HepG2 (cell line): ENCODE data around the gene CA4. TPM values are rescaled to one million over a fixed set of nuclear protein-coding genes. Genes with fewer than 3 reads are reported as not detected.
A peak's percentile ranks its signal among the peaks of the same experiment; 100 is the strongest.

Experiments used
- ATAC-seq: fragments of 200-7000 bp; cut with Tn5 transposase; 3 replicates; pipeline ENCODE4 v1.9.1; 2020; ENCODE audit warnings: mild to moderate bottlenecking, moderate library complexity
- BruUV-seq: library from RNA; stranded (reverse); fragments of 400-500 nt; replicated peaks from 2 replicates; lab custom pipeline; 2021; lab: Mats Ljungman, UMichigan
- CTCF ChIA-PET: fragments of 300-600 bp; formaldehyde crosslinking; extraction: SDS; loops from one replicate; lab custom pipeline; 2021; ENCODE audit warnings: low total read pairs, inconsistent platforms, low intra/inter-chr PET ratio; lab: Yijun Ruan, JAX
- POLR2A ChIA-PET: fragments of 350-600 bp; sonication (Branson Sonifier 250); formaldehyde crosslinking; loops from one replicate; lab custom pipeline; 2020; ENCODE audit warnings: antibody characterized with exemption, inconsistent platforms; lab: Yijun Ruan, JAX
- DNase-seq: peaks from one replicate; pipeline ENCODE4 v3.0.0-alpha.2; 2015; ENCODE audit warnings: low spot score
- FAIRE-seq: peaks from 3 replicates; lab custom pipeline; 2011; peaks lifted over from hg19 to GRCh38; lab: Jason Lieb, UNC
- H2AFZ ChIP-seq: one replicate; pipeline ENCODE4 v1.6.1; 2011; ENCODE audit warnings: low read length, inconsistent platforms
- H3K27ac ChIP-seq: fragments of 300-600 bp; 3 replicates; pipeline ENCODE4 v1.8.0; 2011; ENCODE audit warnings: mixed run types, mild to moderate bottlenecking, mixed read lengths, low read length, inconsistent platforms; ENCODE audit not compliant: insufficient read depth; ENCODE audit errors: extremely low read length
- H3K27me3 ChIP-seq, 2 experiments: fragments of 200-600 bp in 1 of 2; 2 replicates in 1 of 2; 3 replicates in 1 of 2; pipeline versions ENCODE4 v1.6.0 to v1.8.0; 2011; ENCODE audit warnings: low read length in 2 of 2, mild to moderate bottlenecking in 2 of 2, moderate library complexity in 2 of 2, inconsistent platforms in 1 of 2; ENCODE audit not compliant: insufficient read depth in 2 of 2, control insufficient read depth in 1 of 2
- H3K36me3 ChIP-seq, 2 experiments: fragments of 200-600 bp in 1 of 2; replicated peaks in 1 of 2; 2 replicates in 1 of 2; 3 replicates in 1 of 2; pipeline versions ENCODE4 v1.5.1 to v1.8.0; 2011; ENCODE audit warnings: low read length in 2 of 2, inconsistent platforms in 1 of 2; ENCODE audit not compliant: insufficient read depth in 2 of 2, control insufficient read depth in 1 of 2
- H3K4me1 ChIP-seq: 2 replicates; pipeline ENCODE4 v1.5.1; 2012; ENCODE audit warnings: low read length, inconsistent platforms; ENCODE audit not compliant: insufficient read depth
- H3K4me2 ChIP-seq: 2 replicates; pipeline ENCODE4 v1.6.0; 2011; ENCODE audit warnings: low read depth, low read length, inconsistent platforms
- H3K4me3 ChIP-seq, 3 experiments: fragments of 200-600 bp in 1 of 3; sonication (generic), shearing (Covaris generic) in 1 of 3; replicated peaks in 1 of 3; 2 replicates each; pipeline ENCODE4 v1.5.1; 2011 to 2016; ENCODE audit warnings: low read length in 3 of 3, inconsistent platforms in 2 of 3, low read depth in 2 of 3, mild to moderate bottlenecking in 2 of 3, control low read depth in 1 of 3, mixed read lengths in 1 of 3; ENCODE audit not compliant: insufficient read depth in 1 of 3
- H3K79me2 ChIP-seq: one replicate; pipeline ENCODE4 v1.6.1; 2011; ENCODE audit warnings: low read length, inconsistent platforms; ENCODE audit not compliant: insufficient read depth
- H3K9ac ChIP-seq: 2 replicates; pipeline ENCODE4 v1.6.0; 2011; ENCODE audit warnings: mild to moderate bottlenecking, low read depth, low read length, inconsistent platforms; ENCODE audit not compliant: insufficient read depth
- H3K9me3 ChIP-seq: 2 replicates; pipeline ENCODE4 v1.5.1; 2012; ENCODE audit warnings: mild to moderate bottlenecking, low read length
- H4K20me1 ChIP-seq: 2 replicates; pipeline ENCODE4 v1.6.0; 2011; ENCODE audit warnings: inconsistent platforms, mild to moderate bottlenecking, low read length, moderate library complexity; ENCODE audit not compliant: insufficient read depth
- BHLHE40 ChIP-seq: IDR thresholded peaks from 2 replicates; pipeline ENCODE4 v1.6.1; 2011; ENCODE audit warnings: low read length, improper control_type of control experiment
- CTCF ChIP-seq: sonication (generic); formaldehyde crosslinking; IDR thresholded peaks from 2 replicates; pipeline ENCODE4 v1.5.0; 2020; ENCODE audit warnings: mild to moderate bottlenecking, missing genetic modification reagents, moderate library complexity
- MNT ChIP-seq: fragments of 450-650 bp; IDR thresholded peaks from 2 replicates; pipeline ENCODE4 v1.6.1; 2016
- TFAP4 ChIP-seq: sonication (generic); IDR thresholded peaks from 2 replicates; pipeline ENCODE4 v1.6.1; 2016; ENCODE audit warnings: low read depth, borderline replicate concordance
- ZNF24 ChIP-seq: fragments of 450-650 bp; IDR thresholded peaks from 2 replicates; pipeline ENCODE4 v1.6.1; 2017; ENCODE audit warnings: antibody characterized with exemption, mild to moderate bottlenecking
- ZNF704 ChIP-seq: sonication (generic); formaldehyde crosslinking; IDR thresholded peaks from 2 replicates; pipeline ENCODE4 v1.8.1; 2023; ENCODE audit warnings: mild to moderate bottlenecking, inconsistent platforms, moderate library complexity, missing genetic modification reagents, borderline replicate concordance
- ZNF709 ChIP-seq: sonication (generic); formaldehyde crosslinking; IDR thresholded peaks from 2 replicates; pipeline ENCODE4 v1.5.0; 2020; ENCODE audit warnings: mild to moderate bottlenecking, missing genetic modification reagents
- WGBS: methylation state at CpG from one replicate; pipeline ENCODE4 v1.1.6; 2017; ENCODE audit warnings: low lambda C conversion rate; 5-methylcytosine and 5-hydroxymethylcytosine counted together
- in situ Hi-C: cut with HindIII; loops from 2 replicates; pipeline ENCODE4 v1.10.0; 2017; ENCODE audit warnings: low pct_unique_long_range_greater_than_20kb; ENCODE audit not compliant: extremely low pct_ligation_motif_present
- intact Hi-C: fragments of 100-400 bp; cut with micrococcal nuclease; formaldehyde crosslinking; loops from one replicate; pipeline ENCODE4 v1.10.0; 2022; ENCODE audit not compliant: unreplicated experiment
- polyA plus RNA-seq, 8 experiments: library from polyadenylated mRNA; depleted of rRNA in 3 of 8; stranded (reverse) in 7 of 8; unstranded in 1 of 8; fragments of >200 nt; fragmentation: Illumina TruSeq in 4 of 8; extraction: Trizol in 4 of 8; gene quantifications; 2 replicates each; pipeline versions ENCODE4 v1.2.1 to v1.2.3, GENCODE V29; 2011 to 2016; ENCODE audit warnings: low read depth in 4 of 8, missing spikeins in 1 of 8, mixed read lengths in 1 of 8; ENCODE audit not compliant: insufficient read depth in 1 of 8
- total RNA-seq, 5 experiments: library from RNA; depleted of rRNA; stranded (reverse); fragments of >200 nt; fragmentation: Illumina TruSeq; extraction: Trizol; gene quantifications; 2 replicates each; pipeline ENCODE4 v1.2.3, GENCODE V29; 2016; ENCODE audit warnings: low read depth in 1 of 5

CA4 gene
- total and polyA plus RNA-seq, 2 of the 13 experiments (the other 11 are each of a cell fraction or from before 2014, with no cell fraction given), result not detected

GRCh38 chr17:60127068-60128064, 22.4 kb upstream of the CA4 start:
- Histone ChIP-seq H3K27ac (no peak overlapping the region), H3K4me3 (no peak overlapping the region), H2AFZ (no peak overlapping the region), H3K4me2 (no peak overlapping the region), H4K20me1 (no peaks in the 10 kb centered on the region), H3K4me1 (no peaks in the 10 kb centered on the region), H3K27me3 (peaks cover 1 to 11% of the 10 kb centered on the region in 2 experiments; a peak in 2 of 5 replicates), H3K9ac (no peak overlapping the region), H3K9me3 (no peaks in the 10 kb centered on the region), H3K79me2 (no peaks in the 10 kb centered on the region), H3K36me3 (no peaks in the 10 kb centered on the region)
- ChIA-PET POLR2A (no interaction called here), CTCF (no interaction called here)
- no TSS peak for BruUV-seq
- ATAC-seq (no peak), DNase-seq (no peak), FAIRE-seq (no peak)
- in situ Hi-C loops (no loop called here), intact Hi-C loops (no loop called here)
- WGBS, result 11% methylated on average over 14 of the region's 14 CpGs
- TF ChIP-seq ZNF704 (CRISPR knock-in tag) (no peak), CTCF (CRISPR knock-in tag) (no peak), BHLHE40 (peak; percentile 59; the same call in 1 of the 2 replicates), ZNF24 (no peak), MNT (peak; percentile 96), ZNF709 (CRISPR knock-in tag) (no peak), TFAP4 (no peak)
